Ramos (cell line): Measurements from ENCODE around the gene CYP2U1.
"Not testable (repeated sequence)": the region's sequence is repeated elsewhere in the genome, so short reads cannot be mapped to it uniquely, and the experiment has no call there.

Experiments used
- in situ Hi-C: fragments of 300-500 bp; cut with MboI; formaldehyde crosslinking; loops from one replicate; pipeline ENCODE4 v1.14.3; 2022; ENCODE audit warnings: low sequenced_read_pairs; ENCODE audit not compliant: unreplicated experiment

The CYP2U1 gene

GRCh38 chr4:107930821-107931774, at the start of gene CYP2U1:
TSS of gene CYP2U1 (plus strand) at chr4:107931549. CDS start at chr4:107931644, 95 bp downstream.
- in situ Hi-C loops = no loop called here

DNA sequence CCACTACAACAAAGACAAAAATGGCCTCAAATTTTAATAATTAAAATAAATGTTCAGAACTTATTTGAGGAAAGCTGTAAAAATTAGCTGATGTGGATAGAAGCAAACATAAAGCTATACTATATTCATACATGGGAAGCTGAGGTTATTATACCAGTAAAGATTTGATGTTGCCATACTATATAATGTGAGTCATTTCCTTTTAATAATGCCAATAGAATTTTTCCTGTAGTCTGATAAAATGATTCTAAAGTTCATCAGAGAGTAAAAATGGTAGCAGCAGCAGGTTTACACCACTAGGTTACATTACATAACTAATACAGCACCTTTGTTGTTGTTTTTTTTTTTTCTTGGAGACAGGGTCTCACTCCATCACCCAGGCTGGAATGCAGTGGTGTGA, 45.5 kb upstream of the CYP2U1 start:
- in situ Hi-C loops = no loop called here

DNA sequence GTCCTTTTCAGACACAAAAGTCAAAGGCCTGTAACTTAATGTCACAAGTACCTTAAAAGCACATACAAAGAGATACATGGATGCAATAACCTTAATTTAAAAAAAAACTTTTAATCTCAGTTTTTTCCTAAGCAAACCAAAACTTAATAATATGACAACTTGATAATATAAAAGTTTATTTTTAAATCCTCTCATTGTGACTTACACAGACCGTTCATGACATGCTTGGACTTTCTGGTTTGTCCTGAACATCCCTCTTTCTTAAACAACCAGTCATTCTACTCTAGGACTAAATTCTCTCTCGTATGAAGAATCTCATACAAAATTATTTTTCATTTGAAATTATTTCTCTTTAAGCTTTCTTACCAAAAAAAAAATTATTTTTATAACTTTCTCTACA, 43.1 kb upstream of the CYP2U1 start:
- in situ Hi-C loops = no loop called here

DNA sequence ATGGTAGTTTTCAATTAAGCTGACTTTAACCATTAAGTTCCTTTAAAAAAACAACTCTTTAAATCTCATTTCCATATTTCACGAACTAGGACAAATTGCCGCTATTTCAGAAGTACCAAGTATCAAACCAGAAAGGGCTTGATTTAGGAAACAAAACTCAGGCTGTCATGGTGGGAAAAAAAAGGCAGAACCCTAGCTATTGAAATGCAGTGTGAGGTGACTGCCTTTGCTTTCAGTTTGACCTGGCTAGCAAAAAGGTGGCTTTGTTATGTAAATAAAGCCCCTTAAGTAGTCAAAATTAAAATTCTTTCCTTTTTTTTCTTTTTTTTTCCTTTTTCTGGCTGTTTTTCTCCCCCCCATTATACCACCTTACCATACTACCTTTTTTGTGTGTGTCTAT, 40.6 kb upstream of the CYP2U1 start:
- in situ Hi-C loops = no loop called here

DNA sequence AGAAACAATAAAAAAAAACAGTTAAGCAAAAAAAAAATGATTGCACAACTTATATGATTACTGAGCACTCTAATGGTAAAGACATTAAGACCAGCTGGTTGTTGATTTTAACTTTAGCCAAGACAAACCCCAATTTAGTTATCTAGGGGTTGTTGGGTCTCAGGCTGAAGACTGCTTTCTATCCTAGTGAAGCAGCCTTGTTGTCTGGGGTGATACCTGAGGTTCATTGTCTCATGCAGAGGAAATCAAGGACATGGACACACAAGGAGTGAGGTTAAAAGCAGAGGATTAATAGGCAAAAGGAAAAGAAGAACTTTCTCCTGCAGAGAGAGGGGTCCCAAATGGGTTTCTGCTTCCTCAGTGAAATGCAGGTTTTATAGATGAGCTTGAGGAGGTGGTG, 40.0 kb upstream of the CYP2U1 start:
- in situ Hi-C loops = no loop called here

- in situ Hi-C loops = no loop called here
Measured at GRCh38 chr4:107893171-107894137, 37.9 kb upstream of the CYP2U1 start.

GRCh38 chr4:107894138-107894603, 37.2 kb upstream of the CYP2U1 start:
- in situ Hi-C loops = no loop called here

GRCh38 chr4:107896158-107896645, 35.1 kb upstream of the CYP2U1 start:
- in situ Hi-C loops = no loop called here

DNA sequence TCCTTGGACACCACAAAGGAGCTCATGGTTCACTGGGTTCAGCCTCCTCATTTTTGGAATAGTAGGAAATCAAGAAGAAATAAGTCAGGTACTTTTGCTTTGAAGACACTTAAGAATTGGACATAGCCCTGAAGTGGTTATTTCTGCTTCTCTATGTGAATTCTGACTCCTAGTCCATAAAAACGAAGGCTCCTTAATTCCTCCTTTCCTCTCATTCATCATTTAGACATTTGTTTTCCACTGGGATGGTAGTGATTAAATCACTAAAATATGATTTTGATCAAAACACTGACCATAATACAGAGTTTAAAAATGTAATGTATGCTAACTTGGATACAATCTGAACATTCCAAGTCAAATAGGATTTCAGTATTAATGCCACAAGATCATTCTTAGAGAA, 34.7 kb upstream of the CYP2U1 start:
- in situ Hi-C loops = no loop called here

DNA sequence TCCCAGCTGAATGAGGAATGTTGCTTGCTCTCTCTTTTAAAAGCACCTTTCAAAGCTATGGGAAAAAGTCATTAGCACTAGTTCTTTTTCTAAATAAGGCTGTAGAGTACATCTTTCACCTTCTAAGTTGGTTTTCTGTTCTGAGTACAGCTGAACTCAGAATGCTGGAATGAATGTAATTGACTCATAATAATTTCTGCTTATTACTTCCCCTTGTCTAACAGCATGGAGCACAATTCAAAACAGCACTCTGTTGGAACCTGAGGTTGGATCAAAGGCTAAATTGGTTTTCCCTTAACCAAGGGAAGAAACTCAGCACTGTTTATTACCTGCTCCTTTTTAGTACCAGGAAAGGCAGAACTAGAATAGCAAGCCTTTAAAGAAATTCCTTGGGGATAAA, 33.5 kb upstream of the CYP2U1 start:
- in situ Hi-C loops = no loop called here

DNA sequence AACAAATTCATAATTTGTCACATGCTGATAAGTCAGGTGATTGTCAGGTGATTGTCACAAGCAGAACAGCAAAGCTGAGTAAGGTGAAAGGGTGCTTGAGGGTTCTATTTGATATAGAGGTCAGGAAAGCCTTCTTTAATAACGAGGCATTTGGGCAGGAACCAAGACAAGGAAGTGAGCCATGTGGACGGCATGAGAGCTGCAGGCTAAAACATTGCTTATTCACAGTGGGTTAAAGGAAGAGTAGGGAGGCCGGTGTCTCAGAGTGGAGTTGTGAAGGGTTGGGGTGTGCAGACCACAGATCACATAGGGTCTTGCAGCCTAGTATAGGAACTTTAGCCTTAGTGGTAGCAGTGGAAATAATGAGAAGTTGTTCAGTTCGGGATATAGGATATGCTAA, 31.3 kb upstream of the CYP2U1 start:
- in situ Hi-C loops = no loop called here

- in situ Hi-C loops = no loop called here
Measured at GRCh38 chr4:107900508-107900907, 30.8 kb upstream of the CYP2U1 start.

- in situ Hi-C loops = no loop called here
Measured at GRCh38 chr4:107901213-107901934, 30.0 kb upstream of the CYP2U1 start.

GRCh38 chr4:107902715-107903114, 28.6 kb upstream of the CYP2U1 start:
- in situ Hi-C loops = no loop called here

- in situ Hi-C loops = not testable (repeated sequence)
Measured at GRCh38 chr4:107905082-107905481, 26.3 kb upstream of the CYP2U1 start.

DNA sequence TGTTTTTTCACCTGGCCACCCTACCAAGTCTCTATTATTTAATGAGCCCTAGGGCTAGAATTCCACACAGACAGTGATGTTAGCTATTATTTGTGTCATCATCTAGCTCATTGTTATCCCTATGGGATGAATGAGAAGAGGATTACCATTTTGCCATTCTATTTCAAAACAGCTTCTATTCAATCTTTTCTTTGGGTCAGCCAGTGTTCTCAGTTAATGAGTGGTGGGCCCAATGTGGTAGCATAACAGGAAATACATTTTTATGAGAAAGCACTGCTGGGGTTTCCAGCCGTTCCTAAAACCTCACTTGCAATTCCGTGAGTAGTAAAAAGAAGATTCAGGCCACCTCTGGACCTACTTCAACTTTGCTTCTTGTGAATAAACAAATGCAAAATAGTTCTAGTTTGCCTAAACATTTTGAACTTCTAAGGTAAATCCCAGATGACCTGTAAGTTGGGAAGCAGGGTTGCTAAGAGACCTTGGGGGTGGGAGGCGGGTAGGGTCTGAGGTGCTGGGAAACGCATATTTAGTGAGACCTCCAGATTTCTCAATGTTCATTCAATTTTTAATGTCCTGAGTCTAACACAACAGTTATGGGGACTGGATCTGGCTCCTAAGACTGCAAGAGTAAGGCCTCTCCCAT, 24.8 kb upstream of the CYP2U1 start:
- in situ Hi-C loops = no loop called here

GRCh38 chr4:107908377-107908776, 23.0 kb upstream of the CYP2U1 start:
- in situ Hi-C loops = no loop called here

- in situ Hi-C loops = loop anchor here (10.0 kb wide), 1 partner anchor 139 kb away; no protein-coding TSS in a partner anchor
Measured at GRCh38 chr4:107913283-107913899, 18.0 kb upstream of the CYP2U1 start.

- in situ Hi-C loops = loop anchor here (10.0 kb wide), 1 partner anchor 140 kb away; no protein-coding TSS in a partner anchor
Measured at GRCh38 chr4:107915220-107915619, 16.1 kb upstream of the CYP2U1 start.
